SW 1271 (cell line): ENCODE data around the gene PKDCC.

Source experiments
- DNase-seq, 2 experiments: peaks; one replicate each; lab custom pipeline; 2025; lab: John Stamatoyannopoulos, UW

The PKDCC gene

GRCh38 chr2:42105330-42106256 lies 57.8 kb downstream of the PKDCC start:
- no peak for DNase-seq

GRCh38 chr2:42106257-42106816 lies 58.5 kb downstream of the PKDCC start:
- no peak for DNase-seq

GRCh38 chr2:42107249-42108042 lies 59.6 kb downstream of the PKDCC start:
- DNase-seq = no peak
